Measurements from ENCODE around the gene CD59.
"Not testable (repeated sequence)": the region's sequence is repeated elsewhere in the genome, so short reads cannot be mapped to it uniquely, and the experiment has no call there.

The CD59 gene

DNA sequence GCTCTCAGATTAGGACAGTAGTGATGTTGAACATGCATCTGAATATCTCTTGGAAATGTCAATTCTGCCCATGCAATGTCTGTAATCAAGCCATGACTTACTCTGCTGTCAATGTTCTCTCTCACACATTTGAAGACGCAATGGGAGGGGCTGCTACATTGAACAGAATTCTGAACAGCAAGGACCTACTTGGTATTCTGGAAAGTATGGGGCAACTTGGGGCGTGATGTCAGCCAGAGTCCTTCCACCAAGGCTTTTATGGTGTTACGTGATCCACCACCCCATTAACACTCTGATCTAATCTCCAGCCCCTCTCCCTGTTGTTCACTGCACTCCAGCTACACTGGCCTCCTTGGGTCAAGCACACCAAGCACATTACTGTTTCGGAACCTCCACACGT is 7.1 kb upstream of the CD59 start:
- no peak for DNase-seq

DNA sequence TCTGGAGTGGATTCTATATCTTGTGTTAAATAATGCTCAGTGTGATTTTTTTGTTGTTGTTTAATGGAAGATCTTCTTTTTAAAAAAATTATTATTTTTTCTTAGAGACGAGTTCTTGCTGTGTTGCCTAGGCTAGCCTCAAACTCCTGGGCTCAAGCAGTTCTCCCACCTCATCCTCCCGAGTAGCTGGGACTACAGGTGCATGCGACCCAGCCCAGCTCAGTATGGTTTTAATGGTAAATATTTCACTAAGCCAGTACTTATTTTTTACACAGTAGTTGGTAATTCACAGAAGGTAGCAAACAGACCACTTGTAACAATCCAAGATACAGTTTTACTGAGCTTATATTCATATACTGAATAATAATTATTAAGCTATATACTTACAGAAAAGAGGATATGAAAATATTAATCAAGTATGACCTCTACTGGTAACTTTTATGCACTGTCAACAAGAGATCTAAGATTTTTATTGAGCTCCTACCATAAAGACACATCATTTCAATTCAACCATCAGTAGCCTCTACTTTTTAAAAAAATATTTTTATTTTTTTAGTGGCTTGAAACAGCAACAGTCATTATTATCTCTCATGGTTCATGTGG is 6.1 kb upstream of the CD59 start:
- no peak for DNase-seq

DNA sequence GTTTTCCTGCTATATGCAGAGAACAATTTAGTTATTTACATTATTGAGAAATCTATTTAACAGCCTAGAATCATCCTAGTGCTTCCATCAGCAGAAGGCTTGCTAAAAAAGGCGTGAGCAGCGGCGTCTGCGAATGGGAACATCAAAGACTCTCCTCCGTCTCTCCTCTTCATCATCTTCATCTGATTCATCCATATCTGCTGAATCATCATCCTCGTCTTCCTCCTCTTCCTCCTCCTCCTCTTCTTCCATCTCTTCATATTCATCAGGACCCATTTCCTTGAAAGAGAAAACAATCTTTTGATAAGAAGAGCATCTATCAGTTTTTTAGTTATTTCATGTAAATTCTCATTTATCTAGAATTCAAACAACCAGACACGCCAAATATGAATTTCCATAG is 5.6 kb upstream of the CD59 start:
- DNase-seq, result no peak

DNA sequence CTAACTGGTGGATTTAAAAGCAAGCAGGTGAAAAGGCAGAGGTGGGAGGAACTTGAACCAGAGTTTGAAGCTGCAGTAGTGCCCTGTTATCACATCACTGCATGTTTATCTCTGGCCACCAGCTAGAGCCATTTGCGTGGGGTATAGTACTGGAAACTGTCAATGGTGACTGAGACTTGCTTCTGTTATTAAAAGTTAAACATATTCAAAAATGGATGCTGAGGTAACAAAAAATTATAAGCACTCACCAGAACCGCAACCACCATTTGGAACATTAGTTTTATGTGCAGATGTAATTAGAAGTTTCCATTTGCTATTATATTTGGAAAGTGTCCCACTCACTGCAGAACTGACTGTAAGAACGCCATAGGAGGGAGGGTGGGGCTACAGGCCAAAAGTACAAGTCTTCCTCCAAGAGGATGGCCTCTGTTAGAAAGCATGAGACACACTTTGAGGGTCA is 1.2 kb upstream of the CD59 start:
- DNase-seq, result no peak

DNA sequence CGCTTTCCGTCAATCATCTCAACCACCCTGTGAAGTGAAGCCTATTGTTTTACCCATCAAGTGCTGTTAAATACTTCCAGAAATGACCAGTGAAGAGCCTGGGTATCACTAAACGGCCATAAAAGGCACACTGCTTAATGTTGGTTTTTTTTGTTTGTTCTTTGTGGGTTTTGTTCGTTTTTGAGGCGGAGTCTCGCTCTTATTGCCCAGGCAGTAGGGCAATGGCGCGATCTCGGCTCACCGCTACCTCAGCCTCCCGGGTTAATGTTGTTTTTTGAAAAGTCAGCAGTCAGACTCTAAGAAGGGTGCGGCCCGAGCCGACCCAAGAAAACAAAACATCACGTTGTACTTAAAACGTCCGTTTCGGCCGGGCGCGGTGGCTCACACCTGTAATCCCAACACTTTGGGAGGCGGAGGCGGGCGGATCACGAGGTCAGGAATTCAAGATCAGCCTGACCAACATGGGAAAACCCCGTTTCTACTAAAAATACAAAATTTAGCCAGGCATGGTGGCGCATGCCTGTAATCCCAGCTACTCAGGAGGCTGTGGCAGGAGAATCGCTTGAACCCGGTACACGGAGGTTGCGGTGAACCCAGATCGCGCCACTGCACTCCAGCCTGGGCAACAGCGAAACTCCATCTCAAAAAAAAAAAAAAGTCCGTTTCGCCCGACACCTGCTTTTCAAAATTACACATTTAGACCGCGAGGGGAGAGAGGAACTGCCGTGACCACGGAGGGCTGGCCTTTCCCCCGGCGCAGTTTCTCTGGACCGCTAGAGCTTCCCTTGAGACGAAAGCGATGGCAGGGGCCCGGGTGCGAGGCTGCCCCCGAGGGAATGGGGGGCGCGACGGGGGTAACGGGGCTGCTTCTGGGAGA is 714 bp downstream of the CD59 start:
- DNase-seq, result peak in 3 of 56 donors; percentile 30 to 45 (median 34)

DNA sequence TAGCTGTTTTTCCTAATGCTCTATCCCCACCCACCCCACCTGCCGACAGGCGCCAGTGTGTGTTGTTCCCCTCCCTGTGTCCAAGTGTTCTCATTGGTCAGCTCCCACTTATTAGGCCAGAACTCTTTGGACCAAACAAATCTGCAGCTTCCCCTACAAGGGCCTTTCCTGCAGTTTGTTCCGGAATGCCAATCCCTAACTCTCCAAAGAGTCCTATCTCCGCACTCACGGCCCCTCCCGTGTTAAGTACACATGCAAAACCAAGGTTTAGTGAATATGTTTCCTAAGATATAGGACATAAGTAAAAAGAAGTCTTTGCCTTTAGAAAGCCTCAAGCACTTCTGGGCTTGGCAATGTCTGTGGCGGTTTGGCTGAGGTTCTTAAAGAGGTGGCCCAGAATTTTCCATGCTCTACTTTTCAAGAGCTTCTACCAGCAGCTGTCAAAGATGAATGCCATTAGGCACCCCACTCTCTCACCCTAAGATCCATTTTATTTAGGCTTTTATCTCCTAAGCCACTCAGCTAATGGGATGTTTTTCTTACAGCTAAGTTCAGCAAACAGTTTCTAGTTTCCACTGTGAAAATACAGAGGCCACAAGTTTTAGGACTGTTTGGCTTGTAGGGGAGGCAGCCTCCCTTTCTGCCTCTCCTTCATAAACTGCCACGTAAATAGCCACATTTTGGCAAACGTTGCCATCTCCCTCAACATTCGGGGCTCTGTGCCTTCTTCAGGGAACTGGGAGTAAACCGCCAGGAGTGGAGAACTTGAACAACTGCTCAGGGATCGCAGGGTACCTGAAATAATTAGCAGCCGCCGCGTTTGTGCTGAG is 1.6 kb downstream of the CD59 start:
- DNase-seq, result peak in 5 of 56 donors; percentile 16 to 45 (median 29)

DNA sequence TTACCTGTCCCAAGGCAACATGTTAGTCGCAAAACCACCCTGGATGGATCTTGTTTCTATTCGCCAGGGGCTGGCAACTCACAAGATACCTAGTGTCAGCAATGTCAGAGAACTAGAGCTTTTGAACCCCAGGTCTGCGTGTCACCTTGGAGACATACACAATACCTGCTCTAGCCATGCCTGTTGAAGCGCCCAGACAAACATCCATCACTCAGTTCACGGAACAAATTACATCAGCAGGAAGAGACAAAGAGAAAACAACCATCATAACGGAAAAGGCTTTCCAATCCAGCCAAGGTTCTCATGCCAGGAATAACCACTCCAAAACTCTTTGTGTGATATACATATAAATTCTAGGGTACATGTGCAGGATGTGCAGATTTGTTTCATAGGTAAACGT is 2.2 kb downstream of the CD59 start:
- no peak for DNase-seq

DNA sequence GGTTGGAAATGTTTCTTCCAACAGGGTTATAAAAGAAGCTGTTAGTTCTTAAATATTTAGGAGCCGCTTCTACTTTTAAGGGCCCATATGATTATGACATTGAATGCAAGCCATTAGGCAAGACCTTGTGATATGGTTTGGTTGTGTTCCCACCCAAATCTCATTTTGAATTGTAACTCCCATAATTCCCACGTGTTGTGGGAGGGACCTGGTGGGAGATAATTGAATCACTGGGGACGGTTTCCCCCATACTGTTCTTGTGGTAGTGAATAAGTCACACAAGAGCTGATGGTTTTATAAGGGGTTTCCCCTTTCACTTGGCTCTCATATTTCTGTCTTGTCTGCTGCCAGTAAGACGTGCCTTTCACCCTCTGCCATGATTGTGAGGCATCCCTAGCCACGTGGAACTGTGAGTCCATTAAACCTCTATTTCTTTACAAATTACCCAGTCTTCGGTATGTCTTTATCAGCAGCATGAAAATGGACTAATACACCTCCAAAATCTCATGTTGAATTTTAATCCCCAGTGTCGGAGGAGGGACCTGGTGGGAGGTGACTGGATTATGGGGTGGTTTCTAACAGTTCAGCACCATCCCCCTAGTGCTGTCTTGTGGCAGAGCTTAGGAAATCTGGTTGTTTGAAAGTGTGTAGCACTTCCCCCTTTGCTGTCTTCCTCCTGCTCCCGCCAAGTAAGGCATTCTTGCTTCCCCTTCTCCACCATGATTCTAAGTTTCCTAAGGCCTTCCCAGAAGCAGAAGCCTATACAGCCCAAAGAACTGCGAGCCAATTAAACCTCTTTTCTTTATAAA is 4.3 kb downstream of the CD59 start:
- peak in 1 of 56 donors; percentile 13 for DNase-seq

DNA sequence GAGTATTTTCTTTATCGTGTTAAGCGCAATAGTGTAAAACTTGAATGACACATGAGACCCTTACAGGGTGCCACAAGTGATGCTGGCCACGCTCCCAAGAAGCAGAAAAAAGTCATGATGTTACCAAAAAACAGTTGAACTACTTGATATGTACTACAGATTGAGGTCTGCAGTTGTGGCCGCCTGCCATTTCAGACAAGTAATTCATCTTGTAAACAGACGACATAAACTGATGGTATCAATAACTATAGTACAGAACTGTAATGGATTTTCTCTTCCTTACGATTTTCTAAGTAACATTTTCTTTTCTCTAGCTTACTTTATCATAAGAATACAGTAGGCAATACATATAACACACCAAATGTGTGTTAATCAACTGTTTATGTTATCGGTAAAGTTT is 5.5 kb downstream of the CD59 start:
- DNase-seq, result no peak

DNA sequence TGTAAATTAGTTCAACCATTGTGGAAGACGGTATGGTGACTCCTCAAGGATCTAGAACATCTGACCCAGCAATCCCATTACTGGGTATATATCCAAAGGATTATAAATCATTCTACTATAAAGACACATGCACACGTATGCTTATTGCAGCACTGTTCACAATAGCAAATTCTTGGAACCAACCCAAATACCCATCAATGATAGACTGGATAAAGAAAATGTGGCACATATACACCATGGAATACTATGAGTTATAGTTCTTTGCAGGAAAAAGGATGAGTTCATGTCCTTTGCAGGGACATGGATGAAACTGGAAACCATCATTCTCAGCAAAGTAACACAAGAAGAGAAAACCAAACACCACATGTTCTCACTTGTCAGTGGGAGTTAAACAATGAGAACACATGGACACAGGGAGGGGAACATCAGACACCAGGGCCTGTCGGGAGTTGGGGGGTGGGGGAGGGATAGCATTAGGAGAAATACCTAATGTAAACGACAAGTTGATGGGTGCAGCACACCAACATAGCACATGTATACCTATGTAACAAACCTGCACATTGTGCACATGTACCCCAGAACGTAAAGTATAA is 7.1 kb downstream of the CD59 start:
- DNase-seq, result not testable (repeated sequence)

DNA sequence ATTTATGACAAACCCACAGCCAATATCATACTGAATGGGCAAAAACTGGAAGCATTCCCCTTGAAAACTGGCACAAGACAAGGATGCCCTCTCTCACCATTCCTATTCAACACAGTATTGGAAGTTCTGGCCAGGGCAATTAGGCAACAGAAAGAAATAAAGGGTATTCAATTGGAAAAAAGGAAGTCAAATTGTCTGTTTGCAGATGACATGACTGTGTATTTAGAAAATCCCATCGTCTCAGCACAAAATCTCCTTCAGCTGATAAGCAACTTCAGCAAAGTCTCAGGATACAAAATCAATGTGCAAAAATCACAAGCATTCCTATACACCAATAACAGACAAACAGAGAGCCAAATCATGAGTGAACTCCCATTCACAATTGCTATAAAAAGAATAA is 8.7 kb downstream of the CD59 start:
- not testable (repeated sequence) for DNase-seq

DNA sequence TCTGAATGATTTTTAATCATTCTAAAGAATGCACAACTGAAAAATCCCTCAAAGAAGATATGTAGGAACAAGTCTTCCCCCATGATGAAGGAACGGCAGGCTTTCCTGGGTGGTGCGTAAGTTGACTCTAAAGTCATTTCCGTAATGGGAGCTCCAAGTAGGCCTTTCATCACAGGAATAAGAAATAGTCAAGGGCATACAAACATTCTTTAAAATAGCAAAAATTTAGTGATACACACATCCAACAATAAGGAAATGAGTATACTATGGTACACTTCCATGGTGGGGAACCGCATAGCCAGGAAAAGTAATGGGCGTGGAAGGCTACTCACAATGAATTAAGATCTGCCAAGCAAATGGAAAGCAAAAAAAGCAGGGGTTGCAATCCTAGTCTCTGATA is 10.7 kb downstream of the CD59 start:
- no peak for DNase-seq

DNA sequence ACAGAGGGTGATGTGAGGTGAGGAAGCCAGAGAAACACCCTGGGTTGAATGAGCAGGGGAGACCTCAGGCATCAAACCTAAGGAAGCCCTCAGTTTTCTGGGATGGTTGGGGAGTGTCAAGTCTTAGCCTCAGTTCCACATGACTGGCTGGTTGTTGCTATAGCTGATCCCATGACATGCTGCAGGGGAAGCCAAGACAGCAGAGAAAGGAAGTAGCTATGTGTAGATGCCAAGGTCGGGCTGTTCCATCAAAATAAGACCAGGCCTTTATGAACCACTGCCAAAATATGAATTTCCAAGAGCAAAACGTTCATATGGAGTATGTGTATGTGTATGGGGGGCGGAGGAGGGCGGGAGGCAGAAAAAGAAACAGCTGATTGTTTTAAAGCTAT is 11.6 kb downstream of the CD59 start:
- DNase-seq, result peak in 6 of 56 donors; percentile 16 to 60 (median 33)

DNA sequence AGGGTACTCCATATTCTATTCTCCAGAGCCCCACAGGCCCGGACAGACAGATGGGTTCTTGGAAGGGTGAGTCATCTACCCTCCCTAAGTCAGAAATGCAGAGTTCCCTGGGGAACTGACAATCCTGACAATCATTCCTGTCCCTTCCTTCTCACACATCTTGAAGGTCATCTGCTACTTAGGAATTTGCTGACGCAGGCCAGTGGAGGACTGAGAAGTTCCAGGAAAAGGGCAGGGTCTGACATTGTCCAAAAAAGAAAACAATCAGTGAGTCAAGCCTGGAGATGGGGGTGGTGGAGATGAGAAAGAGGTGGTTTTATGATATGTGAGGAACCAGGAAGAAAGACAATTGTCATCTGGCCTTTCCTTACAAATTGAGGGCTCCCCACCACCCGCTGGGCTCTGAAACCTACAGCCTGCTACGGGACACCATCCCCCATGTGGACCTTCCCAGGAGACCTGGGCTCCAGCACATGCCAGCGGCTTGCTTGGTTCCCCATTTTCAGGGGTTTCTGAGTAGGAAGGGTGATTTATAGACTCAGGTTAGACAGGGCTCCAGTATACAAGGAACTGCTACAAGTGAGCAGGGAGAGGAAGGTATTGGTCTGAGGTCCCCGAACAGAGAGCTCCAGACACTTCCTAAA is 12.9 kb downstream of the CD59 start:
- no peak for DNase-seq

DNA sequence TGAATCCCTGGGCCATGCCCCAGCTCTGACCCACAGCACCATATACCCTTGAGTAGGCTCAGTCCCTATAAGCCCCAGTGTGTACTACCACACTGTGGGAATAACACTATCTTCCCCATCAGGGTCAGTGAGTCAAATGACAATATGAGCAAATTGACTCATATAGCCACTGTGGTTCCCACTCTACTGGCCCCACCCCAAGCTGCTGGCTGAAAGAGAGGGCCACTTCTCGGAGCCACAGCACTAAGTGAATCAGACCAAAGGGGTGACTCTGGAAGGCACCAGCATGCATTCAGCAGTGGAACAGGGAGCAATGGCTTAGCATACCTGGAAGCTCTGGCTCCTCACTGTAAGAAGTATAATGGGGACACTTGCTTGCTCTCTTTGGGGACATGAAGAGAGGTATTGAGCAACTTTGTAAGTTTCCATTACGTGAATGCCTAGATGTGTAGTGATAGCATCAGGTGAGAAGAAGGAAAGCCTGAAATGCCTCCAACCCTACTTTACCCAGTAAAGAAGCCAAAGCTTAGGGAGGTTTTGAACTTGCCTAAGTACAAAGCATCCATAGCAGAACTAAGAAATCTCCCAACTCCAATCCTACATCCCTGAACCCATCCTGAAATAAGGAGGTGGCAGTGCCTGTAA is 13.5 kb downstream of the CD59 start:
- no peak for DNase-seq

DNA sequence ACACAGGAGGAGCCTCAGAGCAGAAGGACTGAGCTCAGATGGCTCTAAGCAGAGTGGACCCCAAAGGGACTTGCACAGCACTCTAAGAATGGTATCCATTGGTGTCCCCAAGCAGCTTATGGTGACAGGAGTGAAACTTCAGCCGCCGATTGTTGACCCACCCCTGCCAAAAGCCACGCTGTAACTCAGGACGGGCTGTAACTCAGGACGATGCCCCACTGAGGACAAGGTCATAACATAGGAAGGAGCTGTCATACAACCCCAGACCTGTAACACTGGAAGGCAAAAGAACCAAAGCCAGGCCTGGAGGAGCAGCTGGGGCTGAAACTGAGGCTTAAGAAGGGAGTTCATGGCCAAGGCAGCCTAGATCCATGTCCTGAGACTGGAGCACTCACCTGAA is 14.2 kb downstream of the CD59 start:
- DNase-seq, result no peak

DNA sequence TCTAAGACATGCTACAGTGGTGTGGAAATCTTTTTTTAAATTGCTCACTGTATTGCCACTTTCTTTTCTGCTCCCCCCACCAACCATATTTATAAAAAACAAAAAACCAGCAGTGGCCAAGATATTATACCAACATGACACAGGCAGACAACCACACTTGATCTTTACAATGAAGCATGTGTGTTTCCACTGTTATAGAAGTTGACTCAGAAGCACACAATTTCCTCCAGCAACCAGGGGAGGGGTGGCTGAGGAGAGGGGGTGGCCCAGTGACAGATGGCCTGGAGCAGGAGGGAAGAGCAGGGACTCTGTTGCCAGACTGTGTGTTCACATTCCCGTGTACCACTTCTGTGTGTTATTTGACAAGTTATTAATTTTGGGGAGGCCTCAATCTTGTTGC is 14.8 kb downstream of the CD59 start:
- no peak for DNase-seq

DNA sequence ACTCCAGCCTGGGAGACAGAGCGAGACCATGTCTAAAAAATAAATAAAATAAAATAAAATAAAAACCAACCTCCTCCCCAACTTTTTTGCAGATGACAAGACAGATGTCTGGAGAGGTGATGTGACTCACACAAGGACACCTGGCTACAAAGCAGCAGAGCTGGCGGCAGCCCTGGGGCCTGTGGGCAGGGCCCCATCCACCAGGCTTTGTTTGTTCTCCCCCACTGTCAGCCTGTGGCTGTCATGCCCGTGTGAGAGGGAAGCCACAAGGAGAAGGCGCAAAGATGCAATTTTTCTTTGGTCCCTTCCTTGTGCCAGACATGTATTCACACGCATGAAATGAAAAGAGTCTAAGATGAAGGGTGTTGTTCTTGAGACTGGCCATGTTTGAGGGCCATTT is 16.6 kb downstream of the CD59 start:
- no peak for DNase-seq

DNA sequence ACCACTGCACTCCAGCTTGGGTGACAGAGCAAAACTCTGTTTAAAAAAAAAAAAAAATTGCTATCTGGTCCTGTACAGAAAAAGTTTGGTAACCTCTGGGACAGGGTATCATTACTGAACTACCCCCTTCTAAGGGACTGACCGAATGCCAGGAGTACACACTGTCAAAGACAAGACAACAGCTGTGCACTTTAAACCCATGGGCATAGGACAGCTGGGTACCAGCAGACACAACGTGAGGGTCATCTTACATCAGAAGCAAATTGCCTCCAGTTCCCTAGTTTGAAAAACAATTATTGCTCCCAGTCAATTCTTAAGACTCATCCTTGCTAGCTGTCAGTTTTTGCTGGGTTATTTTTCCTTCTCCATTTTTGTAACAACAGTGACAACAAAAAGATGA is 17.8 kb downstream of the CD59 start:
- DNase-seq, result no peak

DNA sequence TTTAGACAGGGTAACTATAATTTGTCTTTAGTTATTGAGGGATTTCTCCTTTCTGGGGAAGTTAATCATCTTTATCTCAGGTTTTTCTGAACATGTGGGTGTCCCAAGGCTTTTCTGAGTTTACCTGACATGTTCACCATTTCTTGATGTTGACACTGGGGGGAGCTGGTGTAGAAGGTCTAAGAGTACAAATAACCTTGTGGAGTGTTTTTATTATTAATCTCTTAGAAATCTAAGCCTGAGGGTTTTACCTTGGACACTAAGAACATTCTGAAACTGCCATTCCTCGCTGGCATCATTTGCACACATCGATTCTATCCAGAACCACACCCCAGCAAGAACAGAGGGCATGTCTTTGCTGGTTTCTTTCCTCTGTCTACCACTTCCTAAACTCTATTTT is 20.0 kb downstream of the CD59 start:
- no peak for DNase-seq
